Large intestine (tissue), 3 donors: ENCODE data around the gene ACBD6. TPM values are rescaled to one million over a fixed set of nuclear protein-coding genes. Genes with fewer than 3 reads are reported as not detected.

ENCODE experiments used
- DNase-seq, 2 donors: peaks; one replicate each; pipeline versions ENCODE4 v3.0.0 to v3.0.0-alpha.2; 2013
- H3K27ac ChIP-seq: one replicate; pipeline ENCODE4 v1.5.1; 2013; ENCODE audit warnings: low read length
- H3K27me3 ChIP-seq: 2 replicates; pipeline ENCODE4 v1.6.1; 2013; ENCODE audit warnings: low read length; ENCODE audit not compliant: control insufficient read depth, insufficient read depth
- H3K36me3 ChIP-seq: 2 replicates; pipeline ENCODE4 v1.6.1; 2013; ENCODE audit warnings: low read length; ENCODE audit not compliant: control insufficient read depth, insufficient read depth
- H3K4me1 ChIP-seq: one replicate; pipeline ENCODE4 v1.6.1; 2013; ENCODE audit warnings: low read length; ENCODE audit not compliant: control insufficient read depth, insufficient read depth
- H3K4me3 ChIP-seq: one replicate; pipeline ENCODE4 v1.5.1; 2013; ENCODE audit warnings: low read length
- H3K9me3 ChIP-seq: one replicate; pipeline ENCODE4 v1.6.1; 2013; ENCODE audit warnings: mild to moderate bottlenecking, low read depth, low read length, moderate library complexity; ENCODE audit not compliant: control insufficient read depth
- WGBS: methylation state at CpG from one replicate; pipeline ENCODE4 v1.1.5; 2013; ENCODE audit warnings: low lambda C conversion rate; ENCODE audit not compliant: insufficient coverage; 5-methylcytosine and 5-hydroxymethylcytosine counted together
- polyA plus RNA-seq: library from polyadenylated mRNA; unstranded; fragments of 120-200 nt; gene quantifications from one replicate; pipeline ENCODE4 v1.2.1, GENCODE V29; 2013

Gene ACBD6
- polyA plus RNA-seq, 1 donor, result 53.9 TPM

- H3K9me3 ChIP-seq, result peaks cover 3% of the 10 kb centered on the region
- H3K4me1 ChIP-seq, result no peaks in the 10 kb centered on the region
- no peaks in the 10 kb centered on the region for H3K27me3 ChIP-seq
- H3K4me3 ChIP-seq, result no peak overlapping the region
- peaks cover 10% of the 10 kb centered on the region for H3K36me3 ChIP-seq
- no CpG with 5 or more reads among the region's 4 CpGs for WGBS
- no peak for DNase-seq
- no peak overlapping the region for H3K27ac ChIP-seq
These were observed 105.2 kb downstream of the ACBD6 start for GRCh38 chr1:180397175-180397574.

DNA sequence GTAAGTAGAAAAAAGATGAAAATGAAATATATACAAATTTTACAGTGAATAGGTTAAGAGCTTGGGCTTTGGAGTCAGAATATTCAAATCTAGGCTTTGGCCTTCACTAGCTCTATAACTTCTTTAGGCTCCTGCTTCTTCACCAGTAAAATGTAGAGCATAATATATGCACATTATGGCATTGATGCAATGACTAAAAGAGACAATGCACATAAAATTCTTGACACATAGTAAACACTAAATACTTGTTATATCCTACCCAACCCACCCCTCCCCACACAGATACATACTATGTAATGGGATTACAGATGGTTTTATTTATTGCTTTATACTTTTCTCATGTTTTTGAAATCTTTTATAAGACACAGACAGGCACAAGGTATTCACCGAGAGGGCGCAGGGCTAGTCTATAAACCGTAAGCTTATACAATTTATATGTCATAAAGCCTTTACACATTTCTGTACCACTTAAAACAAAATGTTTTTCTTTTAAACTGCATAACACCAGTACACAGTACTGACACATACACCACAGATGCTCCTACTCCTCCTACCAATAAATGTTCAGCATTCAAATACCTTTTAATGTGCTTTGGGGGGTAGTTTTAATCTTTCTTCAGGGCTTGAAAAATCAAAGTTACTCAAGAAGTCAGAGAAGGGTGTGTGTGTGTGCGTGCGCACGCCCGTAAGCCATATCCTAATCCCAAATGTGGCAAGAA is 109.8 kb downstream of the ACBD6 start:
- Histone ChIP-seq H3K27ac (no peak overlapping the region), H3K27me3 (no peaks in the 10 kb centered on the region), H3K9me3 (peaks cover 3% of the 10 kb centered on the region), H3K4me1 (no peaks in the 10 kb centered on the region), H3K4me3 (no peak overlapping the region), H3K36me3 (peaks cover 11% of the 10 kb centered on the region)
- no peak for DNase-seq
- WGBS, result 100% methylated on average over 3 of the region's 7 CpGs

- Histone ChIP-seq H3K9me3 (peaks cover 3% of the 10 kb centered on the region), H3K27ac (no peak overlapping the region)
- no peak for DNase-seq
These were observed 110.4 kb downstream of the ACBD6 start for GRCh38 chr1:180392020-180392419.

GRCh38 chr1:180387413-180387812 is 115.0 kb downstream of the ACBD6 start:
- Histone ChIP-seq H3K36me3 (peaks cover 2% of the 10 kb centered on the region), H3K27me3 (no peaks in the 10 kb centered on the region), H3K9me3 (peaks cover 17% of the 10 kb centered on the region), H3K27ac (no peak overlapping the region), H3K4me3 (no peak overlapping the region), H3K4me1 (no peaks in the 10 kb centered on the region)
- no peak for DNase-seq
- no CpG with 5 or more reads among the region's 1 CpG for WGBS

More at GRCh38 chr1:180392020-180392419, 110.4 kb downstream of the ACBD6 start:
- no peak overlapping the region for H3K4me3 ChIP-seq
- H3K36me3 ChIP-seq, result peaks cover 10% of the 10 kb centered on the region
- H3K4me1 ChIP-seq, result no peaks in the 10 kb centered on the region
- H3K27me3 ChIP-seq, result no peaks in the 10 kb centered on the region

DNA sequence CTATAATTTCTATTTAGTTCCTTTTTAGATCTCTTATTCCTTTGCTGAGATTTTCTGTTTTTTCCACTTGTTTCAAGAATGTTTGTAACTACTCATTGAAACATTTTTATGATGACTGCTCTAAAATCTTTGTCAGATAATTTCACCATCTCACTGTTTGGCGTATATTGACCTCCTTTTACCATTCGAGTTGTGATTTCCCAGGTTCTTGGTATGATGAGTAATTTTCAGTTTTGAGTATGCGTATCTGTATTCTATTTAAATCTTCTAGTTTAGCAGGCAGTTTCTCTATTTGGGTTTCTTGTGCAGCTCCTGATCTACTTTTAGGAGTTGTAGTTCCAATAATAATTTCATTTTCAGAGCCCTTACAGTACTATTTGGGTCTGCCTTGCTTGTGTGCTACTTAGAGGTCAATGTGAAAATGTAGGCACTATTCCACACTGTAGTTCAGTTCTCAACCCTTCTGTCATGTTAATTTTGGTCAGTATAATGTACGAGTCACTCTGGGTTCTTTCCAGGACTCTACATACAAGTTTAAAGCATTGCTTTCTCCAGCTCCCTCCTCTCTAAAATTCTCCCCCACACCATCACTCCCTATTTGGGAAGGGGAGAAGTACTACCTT is 115.5 kb downstream of the ACBD6 start:
- Histone ChIP-seq H3K9me3 (peaks cover 20% of the 10 kb centered on the region), H3K27ac (no peak overlapping the region), H3K36me3 (peaks cover 2% of the 10 kb centered on the region), H3K4me3 (no peak overlapping the region), H3K4me1 (no peaks in the 10 kb centered on the region), H3K27me3 (no peaks in the 10 kb centered on the region)
- DNase-seq, result no peak
- 100% methylated on average over 3 of the region's 4 CpGs for WGBS

DNA sequence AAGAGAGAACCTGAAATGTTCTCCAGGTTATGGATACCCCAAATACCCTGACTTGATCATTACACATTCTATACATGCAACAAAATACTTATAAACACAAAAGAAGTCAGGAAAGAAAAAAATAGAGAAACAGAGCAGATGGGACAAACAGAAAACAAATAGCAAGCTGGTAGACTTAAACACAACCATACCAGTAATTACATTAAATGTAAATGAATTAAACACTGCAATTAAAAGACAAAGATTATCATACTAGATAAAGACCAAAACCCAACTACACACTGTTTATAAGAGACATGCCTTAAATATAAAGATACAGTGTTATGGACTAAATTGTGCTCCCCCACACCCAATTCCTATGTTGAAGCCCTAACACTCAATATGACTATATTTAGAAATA is 117.2 kb downstream of the ACBD6 start:
- Histone ChIP-seq H3K27me3 (no peaks in the 10 kb centered on the region), H3K9me3 (peaks cover 34% of the 10 kb centered on the region), H3K36me3 (peaks cover 2% of the 10 kb centered on the region), H3K4me3 (no peak overlapping the region), H3K27ac (no peak overlapping the region), H3K4me1 (no peaks in the 10 kb centered on the region)
- DNase-seq, result no peak

GRCh38 chr1:180384286-180385005 is 117.9 kb downstream of the ACBD6 start:
- H3K36me3 ChIP-seq, result peaks cover 2% of the 10 kb centered on the region
- no peak for DNase-seq
- H3K9me3 ChIP-seq, result peaks cover 40% of the 10 kb centered on the region
- H3K27me3 ChIP-seq, result no peaks in the 10 kb centered on the region
- no peak overlapping the region for H3K4me3 ChIP-seq
- H3K27ac ChIP-seq, result no peak overlapping the region
- H3K4me1 ChIP-seq, result no peaks in the 10 kb centered on the region
- WGBS, result 100% methylated on average over 2 of the region's 3 CpGs

DNA sequence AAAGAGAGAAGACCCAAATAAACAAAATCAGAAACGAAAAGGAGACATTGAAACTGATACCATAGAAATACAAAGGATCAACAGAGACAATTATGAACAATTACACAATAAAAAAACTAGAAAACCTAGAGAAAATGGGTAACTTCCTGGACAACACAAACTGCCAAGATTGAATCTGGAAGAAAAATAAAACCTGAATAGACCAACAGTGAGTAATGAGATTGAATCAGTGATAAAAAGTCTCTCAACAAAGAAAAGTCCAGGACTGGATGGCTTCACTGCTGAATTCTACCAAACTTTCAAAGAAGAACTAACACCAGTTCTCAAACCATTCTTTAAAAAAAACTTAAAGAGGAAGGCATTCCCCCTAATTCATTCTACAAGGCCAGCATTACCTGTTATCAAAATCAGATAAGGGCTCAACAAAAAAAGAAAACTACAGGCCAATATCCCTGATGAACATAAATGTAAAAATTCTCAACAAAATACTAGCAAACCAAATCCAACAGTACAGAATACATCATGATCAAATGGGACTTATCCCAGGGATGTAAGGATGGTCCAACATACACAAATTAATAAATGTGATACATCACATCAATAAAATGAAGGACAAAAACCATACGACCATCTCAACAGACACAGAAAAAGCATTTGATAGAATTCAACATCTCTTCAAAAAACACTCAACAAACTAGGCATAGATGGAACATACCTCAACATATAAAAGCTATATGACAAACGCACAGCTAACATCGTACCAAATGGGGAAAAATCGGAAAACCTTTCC is 119.9 kb downstream of the ACBD6 start:
- Histone ChIP-seq H3K27me3 (no peaks in the 10 kb centered on the region), H3K4me1 (no peaks in the 10 kb centered on the region), H3K27ac (no peak overlapping the region), H3K36me3 (peaks cover 2% of the 10 kb centered on the region), H3K4me3 (no peak overlapping the region), H3K9me3 (peaks cover 50% of the 10 kb centered on the region)
- no peak for DNase-seq
- WGBS, result 89% methylated on average over 2 of the region's 5 CpGs

- peaks cover 50% of the 10 kb centered on the region for H3K9me3 ChIP-seq
- DNase-seq, result no peak
- H3K4me1 ChIP-seq, result no peaks in the 10 kb centered on the region
- 93% methylated on average over 2 of the region's 4 CpGs for WGBS
- H3K4me3 ChIP-seq, result no peak overlapping the region
- H3K27ac ChIP-seq, result no peak overlapping the region
- H3K27me3 ChIP-seq, result no peaks in the 10 kb centered on the region
- peaks cover 2% of the 10 kb centered on the region for H3K36me3 ChIP-seq
These were observed 121.2 kb downstream of the ACBD6 start for GRCh38 chr1:180381184-180381580.
